Medulla oblongata (tissue), 1 donor: ENCODE results near the gene IL18RAP.

Source experiments
- DNase-seq: peaks from one replicate; pipeline ENCODE4 v3.0.0-alpha.2; 2015; ENCODE audit errors: extremely low spot score

The IL18RAP gene

DNA sequence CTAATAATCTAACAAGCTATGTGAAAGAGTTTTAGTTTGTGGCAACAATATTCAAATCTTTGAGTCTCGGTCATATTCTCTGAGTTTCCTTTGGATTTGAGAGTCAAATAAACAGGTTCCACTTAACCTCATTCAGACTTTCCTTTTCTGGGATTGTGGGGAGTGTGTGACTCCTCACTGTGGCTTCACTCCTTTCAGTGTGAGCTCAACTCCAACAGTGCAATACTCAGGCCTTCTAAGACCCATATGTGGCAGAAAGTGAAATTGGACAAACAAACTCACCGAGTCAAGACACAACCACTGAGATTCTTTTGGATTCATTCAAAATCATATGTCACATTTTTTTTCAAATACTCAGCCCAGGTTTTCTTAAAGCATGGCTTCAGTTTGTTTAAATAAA, 75.5 kb downstream of the IL18RAP start:
- no peak for DNase-seq

GRCh38 chr2:102499558-102499957, 76.6 kb downstream of the IL18RAP start:
- no peak for DNase-seq
